Small intestine (tissue), 7 donors: Measurements from ENCODE around the gene BAZ2B. TPM values are rescaled to one million over a fixed set of nuclear protein-coding genes. Genes with fewer than 3 reads are reported as not detected.

Experiments used
- DNase-seq, 2 donors: peaks; one replicate each; pipeline versions ENCODE4 v3.0.0 to v3.0.0-alpha.2; 2013
- FAIRE-seq: peaks from 2 replicates; lab custom pipeline; 2012; peaks lifted over from hg19 to GRCh38; lab: Jason Lieb, UNC
- H3K27ac ChIP-seq, 3 donors: one replicate each; pipeline ENCODE4 v1.5.1; 2013; ENCODE audit warnings: low read length in 2 of 3, mild to moderate bottlenecking in 2 of 3, control low read depth in 1 of 3, inconsistent platforms in 1 of 3, low read depth in 1 of 3, moderate library complexity in 1 of 3
- H3K27me3 ChIP-seq, 3 donors: one replicate each; pipeline ENCODE4 v1.6.1; 2013; ENCODE audit warnings: low read length in 3 of 3, inconsistent platforms in 1 of 3; ENCODE audit not compliant: control insufficient read depth in 3 of 3, insufficient read depth in 3 of 3
- H3K36me3 ChIP-seq, 3 donors: one replicate each; pipeline ENCODE4 v1.6.1; 2013; ENCODE audit warnings: low read length in 3 of 3, inconsistent platforms in 1 of 3, low read depth in 1 of 3, mild to moderate bottlenecking in 1 of 3, moderate library complexity in 1 of 3; ENCODE audit not compliant: control insufficient read depth in 3 of 3, insufficient read depth in 2 of 3
- H3K4me1 ChIP-seq, 3 donors: one replicate each; pipeline ENCODE4 v1.6.1; 2013; ENCODE audit warnings: low read length in 2 of 3, inconsistent platforms in 1 of 3, low read depth in 1 of 3, mild to moderate bottlenecking in 1 of 3, moderate library complexity in 1 of 3; ENCODE audit not compliant: control insufficient read depth in 3 of 3, insufficient read depth in 2 of 3
- H3K4me3 ChIP-seq, 3 donors: one replicate each; pipeline ENCODE4 v1.5.1; 2013; ENCODE audit warnings: low read length in 3 of 3, control low read depth in 1 of 3, inconsistent platforms in 1 of 3, low read depth in 1 of 3, mild to moderate bottlenecking in 1 of 3, moderate library complexity in 1 of 3
- H3K9me3 ChIP-seq, 2 donors: one replicate each; pipeline ENCODE4 v1.6.1; 2013; ENCODE audit warnings: low read depth in 1 of 2, low read length in 1 of 2; ENCODE audit not compliant: control insufficient read depth in 2 of 2, insufficient read depth in 1 of 2
- WGBS, 3 donors: extraction: QIAGEN DNeasy Blood & Tissue Kit; methylation state at CpG; one replicate each; pipeline ENCODE4 v1.1.7; 2013; 5-methylcytosine and 5-hydroxymethylcytosine counted together
- polyA plus RNA-seq, 4 donors: library from polyadenylated mRNA; stranded (reverse) in 3 of 4; unstranded in 1 of 4; fragments of 200-250 nt in 3 of 4; fragments of 120-200 nt in 1 of 4; gene quantifications; one replicate each; pipeline versions ENCODE4 v1.2.1 to v1.2.3, GENCODE V29; 2013
- donor health status: healthy with polysubstance abuse.
- donor health status: control.
- donor health status: control.
- donor health status: Bipolar disorder and iron deficiency.
- donor health status: healthy.

The BAZ2B gene
- polyA plus RNA-seq, 4 donors = 12.2 to 53.2 (median 16.0) TPM

GRCh38 chr2:159460227-159460626, 156.1 kb downstream of the BAZ2B start:
- H3K36me3 ChIP-seq = no peaks in the 10 kb centered on the region
- H3K9me3 ChIP-seq = no peaks in the 10 kb centered on the region
- no peak overlapping the region for H3K4me3 ChIP-seq
- DNase-seq (no peak), FAIRE-seq (no peak)
- no peaks in the 10 kb centered on the region for H3K4me1 ChIP-seq
- no peak overlapping the region for H3K27ac ChIP-seq
- 69 to 80% (median 76%) methylated on average over 1 of the region's 1 CpG for WGBS, 3 donors
- H3K27me3 ChIP-seq = no peaks in the 10 kb centered on the region

- H3K4me3 ChIP-seq = no peak overlapping the region
- H3K4me1 ChIP-seq = no peaks in the 10 kb centered on the region
- WGBS, 3 donors = 33 to 74% (median 54%) methylated on average over 1 of the region's 1 CpG
- H3K36me3 ChIP-seq = no peaks in the 10 kb centered on the region
- no peak overlapping the region for H3K27ac ChIP-seq
- no peaks in the 10 kb centered on the region for H3K27me3 ChIP-seq
- FAIRE-seq (peak; percentile 5), DNase-seq (no peak)
- no peaks in the 10 kb centered on the region for H3K9me3 ChIP-seq
These were observed 157.1 kb downstream of the BAZ2B start for GRCh38 chr2:159459279-159459678.

- H3K36me3 ChIP-seq = peaks cover 0 to 7% (median 0%) of the 10 kb centered on the region in 3 donors
- no peak overlapping the region for H3K4me3 ChIP-seq
- FAIRE-seq (no peak), DNase-seq (no peak)
- H3K4me1 ChIP-seq = no peaks in the 10 kb centered on the region
- no peak overlapping the region for H3K27ac ChIP-seq
- WGBS, 3 donors = 24 to 34% (median 33%) methylated on average over 1 of the region's 1 CpG
- no peaks in the 10 kb centered on the region for H3K27me3 ChIP-seq
- H3K9me3 ChIP-seq = no peaks in the 10 kb centered on the region
These were observed 158.8 kb downstream of the BAZ2B start for GRCh38 chr2:159457589-159457988.

GRCh38 chr2:159456500-159457426, 159.6 kb downstream of the BAZ2B start:
- Histone ChIP-seq H3K4me3 (no peak overlapping the region), H3K9me3 (no peaks in the 10 kb centered on the region), H3K27me3 (no peaks in the 10 kb centered on the region), H3K4me1 (no peaks in the 10 kb centered on the region), H3K27ac (no peak overlapping the region), H3K36me3 (peaks cover 0 to 7% (median 0%) of the 10 kb centered on the region in 3 donors)
- WGBS, 3 donors = 48 to 78% (median 64%) methylated on average over 5 of the region's 5 CpGs
- peak; percentile 78 for FAIRE-seq
- DNase-seq = no peak

- FAIRE-seq (peak; percentile 39), DNase-seq (no peak)
- Histone ChIP-seq H3K4me3 (no peak overlapping the region), H3K27ac (no peak overlapping the region), H3K36me3 (peaks cover 0 to 7% (median 0%) of the 10 kb centered on the region in 3 donors), H3K4me1 (no peaks in the 10 kb centered on the region), H3K9me3 (no peaks in the 10 kb centered on the region), H3K27me3 (no peaks in the 10 kb centered on the region)
These were observed 160.9 kb downstream of the BAZ2B start for GRCh38 chr2:159455330-159455918.

- Histone ChIP-seq H3K27me3 (no peaks in the 10 kb centered on the region), H3K4me1 (no peaks in the 10 kb centered on the region), H3K4me3 (no peak overlapping the region), H3K27ac (no peak overlapping the region), H3K36me3 (peaks cover 0 to 7% (median 0%) of the 10 kb centered on the region in 3 donors), H3K9me3 (no peaks in the 10 kb centered on the region)
- FAIRE-seq (no peak), DNase-seq (peak in 1 of 2 donors; percentile 16)
These were observed 162.2 kb downstream of the BAZ2B start for GRCh38 chr2:159454185-159454584.

- Histone ChIP-seq H3K27ac (no peak overlapping the region), H3K4me3 (no peak overlapping the region), H3K9me3 (peaks cover 0 to 7% of the 10 kb centered on the region in 2 donors), H3K27me3 (no peaks in the 10 kb centered on the region), H3K36me3 (peaks cover 3 to 17% (median 4%) of the 10 kb centered on the region in 3 donors), H3K4me1 (peaks cover 0 to 3% (median 0%) of the 10 kb centered on the region in 3 donors)
- DNase-seq (no peak), FAIRE-seq (no peak)
- 87 to 96% (median 88%) methylated on average over 3 of the region's 3 CpGs for WGBS, 3 donors
These were observed 166.2 kb downstream of the BAZ2B start for GRCh38 chr2:159450180-159450579.

GRCh38 chr2:159449504-159450124, 166.7 kb downstream of the BAZ2B start:
- no peak for DNase-seq
- peaks cover 0 to 3% (median 0%) of the 10 kb centered on the region in 3 donors for H3K4me1 ChIP-seq
- H3K27ac ChIP-seq = no peak overlapping the region
- peaks cover 0 to 7% of the 10 kb centered on the region in 2 donors for H3K9me3 ChIP-seq
- H3K36me3 ChIP-seq = peaks cover 3 to 17% (median 4%) of the 10 kb centered on the region in 3 donors
- FAIRE-seq = no peak
- 0% methylated on average over 1 of the region's 1 CpG for WGBS, 3 donors
- H3K4me3 ChIP-seq = no peak overlapping the region
- H3K27me3 ChIP-seq = no peaks in the 10 kb centered on the region
